ENCODE measurements around the gene PALLD. TPM values are rescaled to one million over a fixed set of nuclear protein-coding genes. Genes with fewer than 3 reads are reported as not detected.

PALLD gene
- total RNA-seq, 1 experiment from 2014 or later: 9.0 TPM

- Histone ChIP-seq H3K4me3 (ENCODE audit: insufficient read depth, low read depth, low read length) (no peak overlapping the region), H3K27me3 (ENCODE audit: control insufficient read depth, insufficient read depth, low read length) (no peaks in the 10 kb centered on the region), H3K36me3 (replicated peaks; ENCODE audit: control insufficient read depth, insufficient read depth, low read length) (no peaks in the 10 kb centered on the region)
- no peak for DNase-seq
Observed at GRCh38 chr4:168852387-168852786, 355.5 kb downstream of the PALLD start.

GRCh38 chr4:168852933-168853713 lies 356.3 kb downstream of the PALLD start:
- no peaks in the 10 kb centered on the region for H3K36me3 ChIP-seq (replicated peaks; ENCODE audit: control insufficient read depth, insufficient read depth, low read length)
- no peak overlapping the region for H3K4me3 ChIP-seq (ENCODE audit: insufficient read depth, low read depth, low read length)
- no peak for DNase-seq
- no peaks in the 10 kb centered on the region for H3K27me3 ChIP-seq (ENCODE audit: control insufficient read depth, insufficient read depth, low read length)

GRCh38 chr4:168853770-168854169 lies 356.9 kb downstream of the PALLD start:
- no peak overlapping the region for H3K4me3 ChIP-seq (ENCODE audit: insufficient read depth, low read depth, low read length)
- DNase-seq: no peak
- no peaks in the 10 kb centered on the region for H3K27me3 ChIP-seq (ENCODE audit: control insufficient read depth, insufficient read depth, low read length)
- no peaks in the 10 kb centered on the region for H3K36me3 ChIP-seq (replicated peaks; ENCODE audit: control insufficient read depth, insufficient read depth, low read length)

- no peak for DNase-seq
- Histone ChIP-seq H3K36me3 (replicated peaks; ENCODE audit: control insufficient read depth, insufficient read depth, low read length) (no peaks in the 10 kb centered on the region), H3K27me3 (ENCODE audit: control insufficient read depth, insufficient read depth, low read length) (no peaks in the 10 kb centered on the region)
Observed at GRCh38 chr4:168854350-168854921, 357.6 kb downstream of the PALLD start.

GRCh38 chr4:168856312-168856711 lies 359.5 kb downstream of the PALLD start:
- H3K36me3 ChIP-seq (replicated peaks; ENCODE audit: control insufficient read depth, insufficient read depth, low read length): no peaks in the 10 kb centered on the region
- DNase-seq: no peak
- H3K4me3 ChIP-seq (ENCODE audit: insufficient read depth, low read depth, low read length): no peak overlapping the region
- no peaks in the 10 kb centered on the region for H3K27me3 ChIP-seq (ENCODE audit: control insufficient read depth, insufficient read depth, low read length)

More at GRCh38 chr4:168854350-168854921, 357.6 kb downstream of the PALLD start:
- no peak overlapping the region for H3K4me3 ChIP-seq (ENCODE audit: insufficient read depth, low read depth, low read length)

GRCh38 chr4:168857009-168857408 lies 360.2 kb downstream of the PALLD start:
- H3K27me3 ChIP-seq (ENCODE audit: control insufficient read depth, insufficient read depth, low read length): no peaks in the 10 kb centered on the region
- no peaks in the 10 kb centered on the region for H3K36me3 ChIP-seq (replicated peaks; ENCODE audit: control insufficient read depth, insufficient read depth, low read length)
- no peak overlapping the region for H3K4me3 ChIP-seq (ENCODE audit: insufficient read depth, low read depth, low read length)
- no peak for DNase-seq

- H3K27me3 ChIP-seq (ENCODE audit: control insufficient read depth, insufficient read depth, low read length): no peaks in the 10 kb centered on the region
- no peaks in the 10 kb centered on the region for H3K36me3 ChIP-seq (replicated peaks; ENCODE audit: control insufficient read depth, insufficient read depth, low read length)
- no peak for DNase-seq
- H3K4me3 ChIP-seq (ENCODE audit: insufficient read depth, low read depth, low read length): no peak overlapping the region
Observed at GRCh38 chr4:168857546-168858314, 360.9 kb downstream of the PALLD start.

GRCh38 chr4:168859100-168859499 lies 362.2 kb downstream of the PALLD start:
- H3K27me3 ChIP-seq (ENCODE audit: control insufficient read depth, insufficient read depth, low read length): no peaks in the 10 kb centered on the region
- DNase-seq: no peak
- H3K4me3 ChIP-seq (ENCODE audit: insufficient read depth, low read depth, low read length): no peak overlapping the region
- no peaks in the 10 kb centered on the region for H3K36me3 ChIP-seq (replicated peaks; ENCODE audit: control insufficient read depth, insufficient read depth, low read length)

GRCh38 chr4:168859888-168860694 lies 363.2 kb downstream of the PALLD start:
- DNase-seq: no peak
- no peak overlapping the region for H3K4me3 ChIP-seq (ENCODE audit: insufficient read depth, low read depth, low read length)
- no peaks in the 10 kb centered on the region for H3K27me3 ChIP-seq (ENCODE audit: control insufficient read depth, insufficient read depth, low read length)
- no peaks in the 10 kb centered on the region for H3K36me3 ChIP-seq (replicated peaks; ENCODE audit: control insufficient read depth, insufficient read depth, low read length)

GRCh38 chr4:168860827-168861226 lies 364.0 kb downstream of the PALLD start:
- H3K4me3 ChIP-seq (ENCODE audit: insufficient read depth, low read depth, low read length): no peak overlapping the region
- H3K27me3 ChIP-seq (ENCODE audit: control insufficient read depth, insufficient read depth, low read length): no peaks in the 10 kb centered on the region
- no peaks in the 10 kb centered on the region for H3K36me3 ChIP-seq (replicated peaks; ENCODE audit: control insufficient read depth, insufficient read depth, low read length)
- no peak for DNase-seq

GRCh38 chr4:168863719-168864647 lies 367.1 kb downstream of the PALLD start:
- no peak for DNase-seq
- Histone ChIP-seq H3K36me3 (replicated peaks; ENCODE audit: control insufficient read depth, insufficient read depth, low read length) (no peaks in the 10 kb centered on the region), H3K27me3 (ENCODE audit: control insufficient read depth, insufficient read depth, low read length) (no peaks in the 10 kb centered on the region), H3K4me3 (ENCODE audit: insufficient read depth, low read depth, low read length) (no peak overlapping the region)

- Histone ChIP-seq H3K27me3 (ENCODE audit: control insufficient read depth, insufficient read depth, low read length) (no peaks in the 10 kb centered on the region), H3K36me3 (replicated peaks; ENCODE audit: control insufficient read depth, insufficient read depth, low read length) (no peaks in the 10 kb centered on the region), H3K4me3 (ENCODE audit: insufficient read depth, low read depth, low read length) (no peak overlapping the region)
- DNase-seq: peak; percentile 42
Observed at GRCh38 chr4:168864821-168865541, 368.1 kb downstream of the PALLD start.

GRCh38 chr4:168865854-168866253 lies 369.0 kb downstream of the PALLD start:
- no peaks in the 10 kb centered on the region for H3K27me3 ChIP-seq (ENCODE audit: control insufficient read depth, insufficient read depth, low read length)
- no peaks in the 10 kb centered on the region for H3K36me3 ChIP-seq (replicated peaks; ENCODE audit: control insufficient read depth, insufficient read depth, low read length)
- no peak overlapping the region for H3K4me3 ChIP-seq (ENCODE audit: insufficient read depth, low read depth, low read length)
- DNase-seq: no peak

Measured in H7 (cell line).